Measurements from ENCODE around the gene FMNL2. TPM values are rescaled to one million over a fixed set of nuclear protein-coding genes. Genes with fewer than 3 reads are reported as not detected.
A peak's percentile ranks its signal among the peaks of the same experiment; 100 is the strongest.

Gene FMNL2
- total RNA-seq, 1 experiment from 2014 or later = 29.0 TPM

GRCh38 chr2:152407806-152408205, 72.8 kb downstream of the FMNL2 start:
- Histone ChIP-seq H3K4me3 (no peak overlapping the region), H3K36me3 (ENCODE audit: low read depth) (no peaks in the 10 kb centered on the region), H3K9me3 (ENCODE audit: insufficient read depth, low read depth) (no peaks in the 10 kb centered on the region; the same call in 1 of the 2 replicates), H3K27ac (no peak overlapping the region), H4K20me1 (ENCODE audit: insufficient read depth) (no peaks in the 10 kb centered on the region), H3K9me2 (ENCODE audit: insufficient read depth) (no peaks in the 10 kb centered on the region), H3K79me2 (ENCODE audit: low read depth) (peaks cover 94% of the 10 kb centered on the region), H3F3A (ENCODE audit: insufficient read depth, low read depth) (peaks cover 23% of the 10 kb centered on the region), H3K27me3 (ENCODE audit: insufficient read depth, low read depth) (no peaks in the 10 kb centered on the region), H2AFZ (no peak overlapping the region), H3K4me2 (no peak overlapping the region), H3K4me1 (replicated peaks; ENCODE audit: insufficient read depth) (peaks cover 71% of the 10 kb centered on the region)
- intact Hi-C loops (cut with micrococcal nuclease; ENCODE audit: unreplicated experiment) = loop anchor here (5.0 to 10.0 kb wide), 3 partner anchors 71 to 216 kb away; partner anchors contain the start of gene FMNL2
- no TSS peak for BruUV-seq (replicated peaks)
- TF ChIP-seq EZH2 (IDR thresholded peaks at IDR 0.05; ENCODE audit: low read depth) = no peak
- TF ChIP-seq, protein P1, sequence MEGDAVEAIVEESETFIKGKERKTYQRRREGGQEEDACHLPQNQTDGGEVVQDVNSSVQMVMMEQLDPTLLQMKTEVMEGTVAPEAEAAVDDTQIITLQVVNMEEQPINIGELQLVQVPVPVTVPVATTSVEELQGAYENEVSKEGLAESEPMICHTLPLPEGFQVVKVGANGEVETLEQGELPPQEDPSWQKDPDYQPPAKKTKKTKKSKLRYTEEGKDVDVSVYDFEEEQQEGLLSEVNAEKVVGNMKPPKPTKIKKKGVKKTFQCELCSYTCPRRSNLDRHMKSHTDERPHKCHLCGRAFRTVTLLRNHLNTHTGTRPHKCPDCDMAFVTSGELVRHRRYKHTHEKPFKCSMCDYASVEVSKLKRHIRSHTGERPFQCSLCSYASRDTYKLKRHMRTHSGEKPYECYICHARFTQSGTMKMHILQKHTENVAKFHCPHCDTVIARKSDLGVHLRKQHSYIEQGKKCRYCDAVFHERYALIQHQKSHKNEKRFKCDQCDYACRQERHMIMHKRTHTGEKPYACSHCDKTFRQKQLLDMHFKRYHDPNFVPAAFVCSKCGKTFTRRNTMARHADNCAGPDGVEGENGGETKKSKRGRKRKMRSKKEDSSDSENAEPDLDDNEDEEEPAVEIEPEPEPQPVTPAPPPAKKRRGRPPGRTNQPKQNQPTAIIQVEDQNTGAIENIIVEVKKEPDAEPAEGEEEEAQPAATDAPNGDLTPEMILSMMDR (conservative IDR thresholded peaks at IDR 0.05) = no peak
- ChIA-PET POLR2A (ENCODE audit: unreplicated experiment) (interaction anchor here (0.6 kb wide), 1 partner anchor 30 kb away, joined by 15 read pairs; no protein-coding TSS in a partner anchor), CTCF (interaction anchor here (0.6 kb wide), 1 partner anchor 1307 kb away, joined by 4 read pairs; no protein-coding TSS in a partner anchor)
- DNase-seq = no peak

DNA sequence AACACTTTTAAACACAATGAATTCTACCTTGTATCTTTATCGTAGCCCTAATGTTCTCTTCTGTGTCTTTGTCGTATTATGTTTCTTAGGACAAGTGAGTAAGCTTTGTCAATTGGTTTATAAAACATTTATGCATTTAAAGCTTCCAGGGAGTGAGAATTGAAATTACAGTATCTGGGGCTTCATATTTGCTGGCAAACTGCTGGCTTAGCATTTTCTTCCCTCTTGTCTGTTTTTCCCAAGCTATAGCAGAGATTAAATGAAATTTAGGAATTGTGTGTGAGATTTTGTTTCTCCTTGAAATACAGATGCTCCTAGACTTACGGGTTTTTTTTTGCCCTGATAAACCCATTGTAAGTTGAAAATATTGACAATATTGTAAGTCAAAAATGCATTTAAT, 73.3 kb downstream of the FMNL2 start:
- intact Hi-C loops (cut with micrococcal nuclease; ENCODE audit: unreplicated experiment) = loop anchor here (5.0 to 10.0 kb wide), 3 partner anchors 71 to 216 kb away; partner anchors contain the start of gene FMNL2
- no peaks in the 10 kb centered on the region for H3K36me3 ChIP-seq (ENCODE audit: low read depth)
- no TSS peak for BruUV-seq (replicated peaks)
- no peak overlapping the region for H3K4me2 ChIP-seq
- H3F3A ChIP-seq (ENCODE audit: insufficient read depth, low read depth) = peaks cover 24% of the 10 kb centered on the region
- H3K27me3 ChIP-seq (ENCODE audit: insufficient read depth, low read depth) = no peaks in the 10 kb centered on the region
- ChIA-PET POLR2A (ENCODE audit: unreplicated experiment) (no interaction called here), CTCF (no interaction called here)
- H3K9me2 ChIP-seq (ENCODE audit: insufficient read depth) = no peaks in the 10 kb centered on the region
- H3K4me3 ChIP-seq = no peak overlapping the region
- peaks cover 95% of the 10 kb centered on the region for H3K79me2 ChIP-seq (ENCODE audit: low read depth)
- no peak for DNase-seq
- TF ChIP-seq EZH2 (IDR thresholded peaks at IDR 0.05; ENCODE audit: low read depth) = no peak
- TF ChIP-seq, protein P1 (conservative IDR thresholded peaks at IDR 0.05) = no peak
- no peak overlapping the region for H2AFZ ChIP-seq
- peaks cover 71% of the 10 kb centered on the region for H3K4me1 ChIP-seq (replicated peaks; ENCODE audit: insufficient read depth)
- no peak overlapping the region for H3K27ac ChIP-seq
- no peaks in the 10 kb centered on the region for H4K20me1 ChIP-seq (ENCODE audit: insufficient read depth)
- no peaks in the 10 kb centered on the region; the same call in 1 of the 2 replicates for H3K9me3 ChIP-seq (ENCODE audit: insufficient read depth, low read depth)

GRCh38 chr2:152409386-152410164, 74.6 kb downstream of the FMNL2 start:
- DNase-seq = no peak
- Histone ChIP-seq H3K36me3 (ENCODE audit: low read depth) (no peaks in the 10 kb centered on the region), H3K27me3 (ENCODE audit: insufficient read depth, low read depth) (no peaks in the 10 kb centered on the region), H3K4me3 (no peak overlapping the region), H3K79me2 (ENCODE audit: low read depth) (peaks cover 95% of the 10 kb centered on the region), H3K4me2 (no peak overlapping the region), H4K20me1 (ENCODE audit: insufficient read depth) (no peaks in the 10 kb centered on the region; the same call in 1 of the 2 replicates), H3K9me2 (ENCODE audit: insufficient read depth) (no peaks in the 10 kb centered on the region), H3K4me1 (replicated peaks; ENCODE audit: insufficient read depth) (peaks cover 77% of the 10 kb centered on the region), H3K27ac (peak overlapping the region; percentile 22), H2AFZ (no peak overlapping the region), H3F3A (ENCODE audit: insufficient read depth, low read depth) (peaks cover 32% of the 10 kb centered on the region), H3K9me3 (ENCODE audit: insufficient read depth, low read depth) (no peaks in the 10 kb centered on the region; the same call in 1 of the 2 replicates)
- ChIA-PET POLR2A (ENCODE audit: unreplicated experiment) (interaction anchor here (0.6 kb wide), 2 partner anchors 15 to 99 kb away, joined by 4 read pairs; no protein-coding TSS in a partner anchor), CTCF (interaction anchor here (0.6 kb wide), 1 partner anchor 150 kb away, joined by 3 read pairs; no protein-coding TSS in a partner anchor)
- no peak for TF ChIP-seq EZH2 (IDR thresholded peaks at IDR 0.05; ENCODE audit: low read depth)
- TF ChIP-seq, protein P1 (conservative IDR thresholded peaks at IDR 0.05) = no peak
- no TSS peak for BruUV-seq (replicated peaks)
- intact Hi-C loops (cut with micrococcal nuclease; ENCODE audit: unreplicated experiment) = loop anchor here (5.0 to 10.0 kb wide), 4 partner anchors 72 to 305 kb away; partner anchors contain the start of genes ARL6IP6, FMNL2 and PRPF40A

Data from PC-9 (cell line).